Urothelium cell line (cell line): ENCODE data around the gene TPP2.

Source experiments
- DNase-seq: peaks from one replicate; pipeline ENCODE4 v3.0.0; 2011; ENCODE audit warnings: low spot score, mixed read lengths
- FAIRE-seq: peaks from 2 replicates; lab custom pipeline; 2011; peaks lifted over from hg19 to GRCh38; lab: Jason Lieb, UNC

Gene TPP2

GRCh38 chr13:102650444-102650843, 53.7 kb downstream of the TPP2 start:
- FAIRE-seq (no peak), DNase-seq (no peak)

GRCh38 chr13:102651392-102651791, 54.6 kb downstream of the TPP2 start:
- FAIRE-seq (no peak), DNase-seq (no peak)

- no peak for FAIRE-seq
- no peak for DNase-seq
These were observed 55.1 kb downstream of the TPP2 start for GRCh38 chr13:102651892-102652291.

- no peak for FAIRE-seq
- DNase-seq: no peak
These were observed 58.0 kb downstream of the TPP2 start for GRCh38 chr13:102654756-102655155.

- FAIRE-seq (no peak), DNase-seq (no peak)
These were observed 60.8 kb downstream of the TPP2 start for GRCh38 chr13:102657630-102658029.

- DNase-seq: no peak
- FAIRE-seq: no peak
These were observed 61.9 kb downstream of the TPP2 start for GRCh38 chr13:102658660-102659059.

- no peak for FAIRE-seq
- no peak for DNase-seq
These were observed 62.5 kb downstream of the TPP2 start for GRCh38 chr13:102659168-102659713.

- FAIRE-seq (no peak), DNase-seq (no peak)
These were observed 70.2 kb downstream of the TPP2 start for GRCh38 chr13:102667023-102667422.

- no peak for DNase-seq
- no peak for FAIRE-seq
These were observed 71.1 kb downstream of the TPP2 start for GRCh38 chr13:102667911-102668310.

GRCh38 chr13:102670130-102670529, 73.3 kb downstream of the TPP2 start:
- no peak for FAIRE-seq
- no peak for DNase-seq

- FAIRE-seq (no peak), DNase-seq (no peak)
These were observed 78.3 kb downstream of the TPP2 start for GRCh38 chr13:102675115-102675514.

GRCh38 chr13:102677122-102677521, 80.3 kb downstream of the TPP2 start:
- no peak for DNase-seq
- FAIRE-seq: no peak

GRCh38 chr13:102678339-102679107, 81.7 kb downstream of the TPP2 start:
- FAIRE-seq: no peak
- no peak for DNase-seq

- DNase-seq (no peak), FAIRE-seq (no peak)
These were observed 82.8 kb downstream of the TPP2 start for GRCh38 chr13:102679449-102680132.

GRCh38 chr13:102680133-102680717, 83.4 kb downstream of the TPP2 start:
- FAIRE-seq: no peak
- DNase-seq: no peak

- FAIRE-seq (no peak), DNase-seq (no peak)
These were observed 84.3 kb downstream of the TPP2 start for GRCh38 chr13:102680842-102681740.

GRCh38 chr13:102682211-102682610, 85.4 kb downstream of the TPP2 start:
- no peak for FAIRE-seq
- no peak for DNase-seq

GRCh38 chr13:102682727-102683126, 85.9 kb downstream of the TPP2 start:
- FAIRE-seq: no peak
- no peak for DNase-seq

GRCh38 chr13:102683637-102684036, 86.9 kb downstream of the TPP2 start:
- DNase-seq (no peak), FAIRE-seq (no peak)

GRCh38 chr13:102686024-102686423, 89.2 kb downstream of the TPP2 start:
- no peak for FAIRE-seq

GRCh38 chr13:102687520-102687919, 90.7 kb downstream of the TPP2 start:
- no peak for DNase-seq

More at GRCh38 chr13:102686024-102686423, 89.2 kb downstream of the TPP2 start:
- DNase-seq: no peak

More at GRCh38 chr13:102687520-102687919, 90.7 kb downstream of the TPP2 start:
- FAIRE-seq: no peak
